Neural progenitor cell (in vitro differentiated cells): ENCODE data around the gene STXBP5. TPM values are rescaled to one million over a fixed set of nuclear protein-coding genes. Genes with fewer than 3 reads are reported as not detected.
"Not testable (repeated sequence)": the region's sequence is repeated elsewhere in the genome, so short reads cannot be mapped to it uniquely, and the experiment has no call there.

ENCODE experiments used
- DNase-seq: peaks from one replicate; pipeline ENCODE4 v3.0.0-alpha.2; 2016; ENCODE audit warnings: low spot score
- H2AFZ ChIP-seq: fragments of 200-600 bp; sonication (generic); replicated peaks from 2 replicates; pipeline ENCODE4 v1.6.1; 2016; ENCODE audit warnings: antibody characterized with exemption
- H3F3A ChIP-seq: fragments of 200-600 bp; sonication (generic); 2 replicates; pipeline ENCODE4 v1.6.1; 2016; ENCODE audit warnings: antibody characterized with exemption, low read depth
- H3K27ac ChIP-seq: fragments of 200-600 bp; sonication (generic); 2 replicates; pipeline ENCODE4 v1.5.1; 2016; ENCODE audit warnings: mild to moderate bottlenecking
- H3K27me3 ChIP-seq: fragments of 200-600 bp; sonication (generic); 2 replicates; pipeline ENCODE4 v1.6.1; 2016; ENCODE audit warnings: mild to moderate bottlenecking, moderate library complexity
- H3K36me3 ChIP-seq: fragments of 200-600 bp; sonication (generic); 2 replicates; pipeline ENCODE4 v1.5.1; 2016
- H3K4me1 ChIP-seq: fragments of 200-600 bp; sonication (generic); 2 replicates; pipeline ENCODE4 v1.6.1; 2016; ENCODE audit warnings: mixed run types
- H3K4me2 ChIP-seq: fragments of 200-600 bp; sonication (generic); 2 replicates; pipeline ENCODE4 v1.6.1; 2016
- H3K4me3 ChIP-seq: fragments of 200-600 bp; sonication (generic); 2 replicates; pipeline ENCODE4 v1.5.1; 2016
- H3K79me2 ChIP-seq: fragments of 200-600 bp; sonication (generic); 2 replicates; pipeline ENCODE4 v1.6.1; 2016; ENCODE audit warnings: low read depth
- H3K9ac ChIP-seq: fragments of 200-600 bp; sonication (generic); 2 replicates; pipeline ENCODE4 v1.6.1; 2016
- H3K9me3 ChIP-seq: fragments of 200-600 bp; sonication (generic); 2 replicates; pipeline ENCODE4 v1.5.1; 2016; ENCODE audit warnings: low read depth
- H4K20me1 ChIP-seq: fragments of 200-600 bp; sonication (generic); 2 replicates; pipeline ENCODE4 v1.6.1; 2016; ENCODE audit warnings: low read depth
- H3K27ac Mint-ChIP-seq: 3 replicates; pipeline ENCODE4 v1.8.0; 2021; ENCODE audit warnings: mixed read lengths
- H3K27me3 Mint-ChIP-seq: 2 replicates; pipeline ENCODE4 v1.8.0; 2022; ENCODE audit warnings: low read depth, mild to moderate bottlenecking, inconsistent platforms, moderate library complexity, mixed read lengths; ENCODE audit not compliant: insufficient read depth
- H3K36me3 Mint-ChIP-seq: 3 replicates; pipeline ENCODE4 v1.8.0; 2021; ENCODE audit warnings: mixed read lengths
- H3K4me1 Mint-ChIP-seq: 3 replicates; pipeline ENCODE4 v1.8.0; 2021; ENCODE audit warnings: mixed read lengths
- H3K4me3 Mint-ChIP-seq: 3 replicates; pipeline ENCODE4 v1.8.0; 2021; ENCODE audit warnings: mild to moderate bottlenecking, moderate library complexity, mixed read lengths
- H3K9me3 Mint-ChIP-seq: 3 replicates; pipeline ENCODE4 v1.8.0; 2020; ENCODE audit warnings: mixed read lengths
- CTCF ChIP-seq: fragments of 200-600 bp; sonication (generic); IDR thresholded peaks from 2 replicates; pipeline ENCODE4 v1.5.1; 2017; ENCODE audit warnings: antibody characterized with exemption, mild to moderate bottlenecking
- EZH2 ChIP-seq: fragments of 200-600 bp; sonication (generic); IDR thresholded peaks from 2 replicates; pipeline ENCODE4 v1.6.1; 2017; ENCODE audit warnings: antibody characterized with exemption, mild to moderate bottlenecking, moderate library complexity
- EZH2phosphoT487 ChIP-seq: fragments of 200-600 bp; sonication (generic); IDR thresholded peaks from 2 replicates; pipeline ENCODE4 v1.6.1; 2017; ENCODE audit warnings: antibody characterized with exemption
- total RNA-seq: library from RNA; depleted of rRNA; stranded (reverse); fragments of >200 nt; gene quantifications from 2 replicates; pipeline ENCODE4 v1.2.3, GENCODE V29; 2015; ENCODE audit warnings: low replicate concordance

The STXBP5 gene
- total RNA-seq, 1 donor from 2014 or later, result 12.0 TPM

- H3K79me2 ChIP-seq, result no peaks in the 10 kb centered on the region
- no peaks in the 10 kb centered on the region for H3K27me3 Mint-ChIP-seq
- no peaks in the 10 kb centered on the region for H3F3A ChIP-seq
- no peaks in the 10 kb centered on the region for H3K4me1 Mint-ChIP-seq
- peaks cover 7% of the 10 kb centered on the region for H3K36me3 ChIP-seq
- H3K9me3 Mint-ChIP-seq, result peaks cover 12% of the 10 kb centered on the region
- no peaks in the 10 kb centered on the region for H3K27me3 ChIP-seq
- no peak overlapping the region for H3K27ac Mint-ChIP-seq
- no peaks in the 10 kb centered on the region for H3K9me3 ChIP-seq
- no peak overlapping the region for H2AFZ ChIP-seq
- H3K27ac ChIP-seq, result no peak overlapping the region
- no peak for TF ChIP-seq EZH2phosphoT487
- no peak for TF ChIP-seq CTCF
- TF ChIP-seq EZH2, result no peak
- no peak overlapping the region for H3K9ac ChIP-seq
- no peak overlapping the region for H3K4me3 Mint-ChIP-seq
- H3K4me1 ChIP-seq, result no peaks in the 10 kb centered on the region
- H4K20me1 ChIP-seq, result no peaks in the 10 kb centered on the region
- H3K4me2 ChIP-seq, result no peak overlapping the region
- no peak overlapping the region for H3K4me3 ChIP-seq
- peaks cover 29% of the 10 kb centered on the region for H3K36me3 Mint-ChIP-seq
- DNase-seq, result no peak
Measured at GRCh38 chr6:147378819-147379218, 174.6 kb downstream of the STXBP5 start.

- H3K4me3 Mint-ChIP-seq, H3K27me3 Mint-ChIP-seq, H3F3A ChIP-seq, H4K20me1 ChIP-seq, H3K27me3 ChIP-seq, H3K36me3 ChIP-seq, H3K4me3 ChIP-seq, H3K4me1 Mint-ChIP-seq, H3K4me2 ChIP-seq, H3K79me2 ChIP-seq, H3K27ac ChIP-seq, H3K9ac ChIP-seq, DNase-seq, H2AFZ ChIP-seq, H3K27ac Mint-ChIP-seq, H3K9me3 ChIP-seq, H3K4me1 ChIP-seq: not testable (repeated sequence)
- Mint-ChIP-seq H3K9me3 (peaks cover 12% of the 10 kb centered on the region), H3K36me3 (peaks cover 34% of the 10 kb centered on the region)
Measured at GRCh38 chr6:147380841-147381240, 176.6 kb downstream of the STXBP5 start.

- no peaks in the 10 kb centered on the region for H3K9me3 ChIP-seq
- H3K27me3 Mint-ChIP-seq, result no peaks in the 10 kb centered on the region
- no peak overlapping the region for H3K4me3 ChIP-seq
- no peak overlapping the region for H3K4me2 ChIP-seq
- H3K27ac ChIP-seq, result no peak overlapping the region
- TF ChIP-seq EZH2phosphoT487, result no peak
- H3K36me3 ChIP-seq, result peaks cover 7% of the 10 kb centered on the region
- H3K36me3 Mint-ChIP-seq, result peaks cover 34% of the 10 kb centered on the region
- H3K9ac ChIP-seq, result no peak overlapping the region
- H3F3A ChIP-seq, result no peaks in the 10 kb centered on the region
- H3K4me1 ChIP-seq, result no peaks in the 10 kb centered on the region
- H3K79me2 ChIP-seq, result no peaks in the 10 kb centered on the region
- no peaks in the 10 kb centered on the region for H3K4me1 Mint-ChIP-seq
- no peak overlapping the region for H3K27ac Mint-ChIP-seq
- peaks cover 12% of the 10 kb centered on the region for H3K9me3 Mint-ChIP-seq
- H3K4me3 Mint-ChIP-seq, result no peak overlapping the region
- H2AFZ ChIP-seq, result no peak overlapping the region
- DNase-seq, result no peak
- no peaks in the 10 kb centered on the region for H4K20me1 ChIP-seq
- H3K27me3 ChIP-seq, result no peaks in the 10 kb centered on the region
Measured at GRCh38 chr6:147381712-147382111, 177.5 kb downstream of the STXBP5 start.

GRCh38 chr6:147382945-147383554, 178.8 kb downstream of the STXBP5 start:
- no peaks in the 10 kb centered on the region for H3K4me1 ChIP-seq
- TF ChIP-seq EZH2phosphoT487, result no peak
- TF ChIP-seq CTCF, result peak; percentile 57
- no peak for TF ChIP-seq EZH2
- H3K9ac ChIP-seq, result no peak overlapping the region
- peaks cover 3% of the 10 kb centered on the region for H3K36me3 ChIP-seq
- no peak overlapping the region for H3K27ac ChIP-seq
- H3K4me2 ChIP-seq, result no peak overlapping the region
- H3F3A ChIP-seq, result no peaks in the 10 kb centered on the region
- H3K4me1 Mint-ChIP-seq, result no peaks in the 10 kb centered on the region
- no peak overlapping the region for H2AFZ ChIP-seq
- peak; percentile 31 for DNase-seq
- H3K79me2 ChIP-seq, result no peaks in the 10 kb centered on the region
- H3K27ac Mint-ChIP-seq, result no peak overlapping the region
- no peaks in the 10 kb centered on the region for H4K20me1 ChIP-seq
- H3K4me3 ChIP-seq, result no peak overlapping the region
- H3K27me3 ChIP-seq, result no peaks in the 10 kb centered on the region
- no peaks in the 10 kb centered on the region for H3K27me3 Mint-ChIP-seq
- peaks cover 12% of the 10 kb centered on the region for H3K9me3 Mint-ChIP-seq
- no peaks in the 10 kb centered on the region for H3K9me3 ChIP-seq
- H3K4me3 Mint-ChIP-seq, result no peak overlapping the region
- peaks cover 34% of the 10 kb centered on the region for H3K36me3 Mint-ChIP-seq
